ENCODE data around the gene CARMIL3.

CARMIL3 gene

DNA sequence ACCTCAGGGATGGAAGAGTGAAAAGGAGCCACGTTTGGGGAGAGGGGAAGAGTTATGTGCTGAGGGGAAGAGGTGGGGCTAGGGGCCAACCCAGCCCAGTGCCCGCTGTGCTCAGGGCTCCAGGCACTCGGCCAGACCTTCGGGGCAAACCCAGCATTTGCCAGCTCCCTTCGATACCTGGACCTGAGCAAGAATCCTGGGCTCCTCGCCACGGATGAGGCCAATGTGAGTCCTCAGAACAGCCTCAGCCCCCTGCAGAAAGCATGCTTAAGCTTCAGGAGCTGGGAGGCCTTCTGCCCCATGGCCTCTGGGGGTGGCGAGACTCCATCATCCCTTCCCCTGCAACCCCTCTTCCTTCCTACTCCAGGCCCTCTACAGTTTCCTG lies 5.0 kb downstream of the CARMIL3 start:
- H3K4me2 ChIP-seq (ENCODE audit: low read depth, low read length): no peak overlapping the region

DNA sequence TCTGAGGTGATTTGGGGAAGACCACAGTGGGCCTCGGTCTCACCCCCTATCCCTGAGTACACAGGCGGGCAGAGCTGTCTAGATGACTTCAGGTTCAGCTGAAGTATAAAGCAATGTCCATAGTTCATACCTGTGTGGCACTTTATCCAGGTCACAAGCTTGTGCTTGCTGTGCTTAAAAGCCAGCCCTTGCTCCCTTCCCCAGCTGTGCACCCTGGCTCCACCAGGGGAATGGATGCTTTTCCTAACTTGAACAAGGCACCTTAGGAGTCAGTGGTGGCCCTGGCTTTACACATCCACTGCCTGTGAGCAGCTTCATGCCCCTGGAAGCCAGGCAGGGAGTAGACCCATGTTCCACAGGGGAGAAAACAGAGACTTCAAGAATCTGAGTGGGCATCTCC lies 5.5 kb downstream of the CARMIL3 start:
- H3K27ac ChIP-seq (ENCODE audit: low read length): no peak overlapping the region
- H3K4me2 ChIP-seq (ENCODE audit: low read depth, low read length): no peak overlapping the region
- no peaks in the 10 kb centered on the region for H3K9me3 ChIP-seq (replicated peaks; ENCODE audit: insufficient read depth, low read length)
- H3K4me3 ChIP-seq (ENCODE audit: low read length): no peak overlapping the region
- H2AFZ ChIP-seq (ENCODE audit: low read length): no peak overlapping the region
- H3K9me2 ChIP-seq (replicated peaks; ENCODE audit: insufficient read depth, low read length): no peaks in the 10 kb centered on the region
- H3K4me1 ChIP-seq (ENCODE audit: low read length): no peaks in the 10 kb centered on the region
- no peaks in the 10 kb centered on the region for H3F3A ChIP-seq (ENCODE audit: insufficient read depth, low read length)
- no peaks in the 10 kb centered on the region; the same call in 1 of the 2 replicates for H3K27me3 ChIP-seq (replicated peaks; ENCODE audit: insufficient read depth, low read length)
- TF ChIP-seq EZH2 (optimal IDR thresholded peaks at IDR 0.05; ENCODE audit: low read depth, low read length) (no peak), EZH2phosphoT487 (IDR thresholded peaks at IDR 0.05; ENCODE audit: low read length) (no peak)
- TF ChIP-seq, protein P1, sequence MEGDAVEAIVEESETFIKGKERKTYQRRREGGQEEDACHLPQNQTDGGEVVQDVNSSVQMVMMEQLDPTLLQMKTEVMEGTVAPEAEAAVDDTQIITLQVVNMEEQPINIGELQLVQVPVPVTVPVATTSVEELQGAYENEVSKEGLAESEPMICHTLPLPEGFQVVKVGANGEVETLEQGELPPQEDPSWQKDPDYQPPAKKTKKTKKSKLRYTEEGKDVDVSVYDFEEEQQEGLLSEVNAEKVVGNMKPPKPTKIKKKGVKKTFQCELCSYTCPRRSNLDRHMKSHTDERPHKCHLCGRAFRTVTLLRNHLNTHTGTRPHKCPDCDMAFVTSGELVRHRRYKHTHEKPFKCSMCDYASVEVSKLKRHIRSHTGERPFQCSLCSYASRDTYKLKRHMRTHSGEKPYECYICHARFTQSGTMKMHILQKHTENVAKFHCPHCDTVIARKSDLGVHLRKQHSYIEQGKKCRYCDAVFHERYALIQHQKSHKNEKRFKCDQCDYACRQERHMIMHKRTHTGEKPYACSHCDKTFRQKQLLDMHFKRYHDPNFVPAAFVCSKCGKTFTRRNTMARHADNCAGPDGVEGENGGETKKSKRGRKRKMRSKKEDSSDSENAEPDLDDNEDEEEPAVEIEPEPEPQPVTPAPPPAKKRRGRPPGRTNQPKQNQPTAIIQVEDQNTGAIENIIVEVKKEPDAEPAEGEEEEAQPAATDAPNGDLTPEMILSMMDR (IDR thresholded peaks at IDR 0.05; ENCODE audit: low read length): no peak
- no peaks in the 10 kb centered on the region for H4K20me1 ChIP-seq (ENCODE audit: insufficient read depth, low read length)
- no peaks in the 10 kb centered on the region for H3K36me3 ChIP-seq (replicated peaks; ENCODE audit: insufficient read depth, low read length)
- no peak for DNase-seq
- H3K9ac ChIP-seq (ENCODE audit: low read length): no peak overlapping the region
- H3K79me2 ChIP-seq (ENCODE audit: low read length): no peaks in the 10 kb centered on the region

More for the DNA sequence above, 5.0 kb downstream of the CARMIL3 start:
- H3K4me1 ChIP-seq (ENCODE audit: low read length): no peaks in the 10 kb centered on the region
- no peaks in the 10 kb centered on the region for H4K20me1 ChIP-seq (ENCODE audit: insufficient read depth, low read length)
- H3K9me2 ChIP-seq (replicated peaks; ENCODE audit: insufficient read depth, low read length): no peaks in the 10 kb centered on the region
- H3K27ac ChIP-seq (ENCODE audit: low read length): no peak overlapping the region
- H3K27me3 ChIP-seq (replicated peaks; ENCODE audit: insufficient read depth, low read length): no peaks in the 10 kb centered on the region; the same call in 1 of the 2 replicates
- TF ChIP-seq EZH2phosphoT487 (IDR thresholded peaks at IDR 0.05; ENCODE audit: low read length) (no peak), EZH2 (optimal IDR thresholded peaks at IDR 0.05; ENCODE audit: low read depth, low read length) (no peak)
- TF ChIP-seq, protein P1 (IDR thresholded peaks at IDR 0.05; ENCODE audit: low read length): no peak
- H3K36me3 ChIP-seq (replicated peaks; ENCODE audit: insufficient read depth, low read length): no peaks in the 10 kb centered on the region
- no peaks in the 10 kb centered on the region for H3K9me3 ChIP-seq (replicated peaks; ENCODE audit: insufficient read depth, low read length)
- no peak overlapping the region for H2AFZ ChIP-seq (ENCODE audit: low read length)
- no peak overlapping the region for H3K4me3 ChIP-seq (ENCODE audit: low read length)
- H3K9ac ChIP-seq (ENCODE audit: low read length): no peak overlapping the region
- no peaks in the 10 kb centered on the region for H3K79me2 ChIP-seq (ENCODE audit: low read length)
- no peaks in the 10 kb centered on the region for H3F3A ChIP-seq (ENCODE audit: insufficient read depth, low read length)
- DNase-seq: no peak

DNA sequence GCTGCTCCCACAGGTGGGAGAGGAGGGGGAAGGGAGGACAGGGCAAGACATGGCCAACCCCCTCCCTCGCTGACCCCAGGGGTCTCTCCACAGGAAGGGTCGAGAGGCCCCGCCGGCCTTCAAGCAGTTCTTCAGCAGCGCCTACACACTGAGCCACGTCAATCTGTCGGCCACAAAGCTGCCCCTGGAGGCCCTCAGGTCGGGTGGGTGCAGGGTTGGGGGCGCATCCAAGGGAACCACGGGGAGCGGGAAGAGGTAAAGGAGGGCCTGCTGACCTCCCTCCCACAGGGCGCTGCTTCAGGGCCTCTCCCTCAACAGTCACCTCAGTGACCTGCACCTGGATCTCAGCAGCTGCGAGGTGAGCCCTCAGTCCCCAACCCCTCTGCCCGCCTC lies 6.1 kb downstream of the CARMIL3 start:
- no peak for TF ChIP-seq EZH2phosphoT487 (IDR thresholded peaks at IDR 0.05; ENCODE audit: low read length)
- TF ChIP-seq, protein P1 (IDR thresholded peaks at IDR 0.05; ENCODE audit: low read length): no peak
- no peak for TF ChIP-seq EZH2 (optimal IDR thresholded peaks at IDR 0.05; ENCODE audit: low read depth, low read length)
- Histone ChIP-seq H3K36me3 (replicated peaks; ENCODE audit: insufficient read depth, low read length) (no peaks in the 10 kb centered on the region), H3K4me2 (ENCODE audit: low read depth, low read length) (no peak overlapping the region), H3K9me3 (replicated peaks; ENCODE audit: insufficient read depth, low read length) (no peaks in the 10 kb centered on the region), H3K9me2 (replicated peaks; ENCODE audit: insufficient read depth, low read length) (no peaks in the 10 kb centered on the region), H3K79me2 (ENCODE audit: low read length) (no peaks in the 10 kb centered on the region), H3K9ac (ENCODE audit: low read length) (no peak overlapping the region), H4K20me1 (ENCODE audit: insufficient read depth, low read length) (no peaks in the 10 kb centered on the region), H3K27me3 (replicated peaks; ENCODE audit: insufficient read depth, low read length) (no peaks in the 10 kb centered on the region; the same call in 1 of the 2 replicates), H3K27ac (ENCODE audit: low read length) (no peak overlapping the region), H3K4me3 (ENCODE audit: low read length) (no peak overlapping the region), H3K4me1 (ENCODE audit: low read length) (no peaks in the 10 kb centered on the region), H2AFZ (ENCODE audit: low read length) (no peak overlapping the region), H3F3A (ENCODE audit: insufficient read depth, low read length) (no peaks in the 10 kb centered on the region)
- no peak for DNase-seq
